Measurements from ENCODE around the gene IRF5. TPM values are rescaled to one million over a fixed set of nuclear protein-coding genes. Genes with fewer than 3 reads are reported as not detected.

The IRF5 gene
- total RNA-seq, 2 experiments from 2014 or later = 6.5 to 7.7 TPM

- ChIA-PET CTCF (interaction anchor here (0.7 kb wide), 1 partner anchor 14 kb away, joined by 3 read pairs; no protein-coding TSS in a partner anchor), POLR2A (interaction anchor here (1.2 kb wide), 1 partner anchor 12 kb away, joined by 4 read pairs; no protein-coding TSS in a partner anchor)
- Mint-ChIP-seq H3K4me1 (ENCODE audit: low read depth) (peaks cover 13% of the 10 kb centered on the region), H3K9me3 (no peaks in the 10 kb centered on the region), H3K27me3 (peaks cover 7% of the 10 kb centered on the region), H3K4me3 (no peak overlapping the region), H3K27ac (no peak overlapping the region), H3K36me3 (ENCODE audit: low read depth) (no peaks in the 10 kb centered on the region)
- no peak for ATAC-seq
- DNase-seq = no peak
- TF ChIP-seq CTCF (IDR thresholded peaks at IDR 0.05) = no peak
- intact Hi-C loops (cut with micrococcal nuclease) = no loop called here
Observed at GRCh38 chr7:128944487-128945236, 6.9 kb downstream of the IRF5 start.

DNA sequence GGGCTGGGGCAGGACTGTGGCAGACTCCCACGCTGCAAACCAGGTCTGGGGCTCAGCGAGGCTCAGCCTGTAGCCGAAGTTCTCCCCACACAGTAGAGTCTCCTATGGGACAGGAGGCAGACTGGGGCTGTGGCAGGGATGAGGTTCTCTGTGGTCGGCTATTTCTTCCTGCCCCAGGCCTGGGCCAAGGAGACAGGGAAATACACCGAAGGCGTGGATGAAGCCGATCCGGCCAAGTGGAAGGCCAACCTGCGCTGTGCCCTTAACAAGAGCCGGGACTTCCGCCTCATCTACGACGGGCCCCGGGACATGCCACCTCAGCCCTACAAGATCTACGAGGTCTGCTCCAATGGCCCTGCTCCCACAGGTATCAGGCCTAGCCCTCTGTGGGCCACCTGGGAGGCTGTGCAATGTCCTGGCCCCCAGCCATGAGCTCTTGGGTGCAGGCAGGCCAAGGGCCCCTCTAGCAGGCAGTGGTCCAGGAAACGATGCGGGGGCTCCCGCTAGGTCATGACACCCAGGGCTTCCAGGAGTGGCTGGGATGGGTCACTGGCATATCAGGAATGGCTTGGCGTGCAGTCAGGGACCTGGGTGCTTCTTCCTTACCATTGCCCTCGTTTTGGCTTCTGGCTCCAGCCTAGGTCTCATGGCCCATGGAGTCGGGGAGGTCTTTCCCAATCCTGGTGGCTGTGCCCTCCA lies 8.1 kb downstream of the IRF5 start:
- ATAC-seq = no peak
- TF ChIP-seq CTCF (IDR thresholded peaks at IDR 0.05) = no peak
- Mint-ChIP-seq H3K27ac (no peak overlapping the region), H3K36me3 (ENCODE audit: low read depth) (no peaks in the 10 kb centered on the region), H3K27me3 (peaks cover 7% of the 10 kb centered on the region), H3K4me3 (no peak overlapping the region), H3K9me3 (no peaks in the 10 kb centered on the region), H3K4me1 (ENCODE audit: low read depth) (peaks cover 7% of the 10 kb centered on the region)
- no peak for DNase-seq
- POLR2A ChIA-PET = no interaction called here
- CTCF ChIA-PET = interaction anchor here (0.6 kb wide), 1 partner anchor 13 kb away, joined by 3 read pairs; no protein-coding TSS in a partner anchor
- intact Hi-C loops (cut with micrococcal nuclease) = no loop called here

DNA sequence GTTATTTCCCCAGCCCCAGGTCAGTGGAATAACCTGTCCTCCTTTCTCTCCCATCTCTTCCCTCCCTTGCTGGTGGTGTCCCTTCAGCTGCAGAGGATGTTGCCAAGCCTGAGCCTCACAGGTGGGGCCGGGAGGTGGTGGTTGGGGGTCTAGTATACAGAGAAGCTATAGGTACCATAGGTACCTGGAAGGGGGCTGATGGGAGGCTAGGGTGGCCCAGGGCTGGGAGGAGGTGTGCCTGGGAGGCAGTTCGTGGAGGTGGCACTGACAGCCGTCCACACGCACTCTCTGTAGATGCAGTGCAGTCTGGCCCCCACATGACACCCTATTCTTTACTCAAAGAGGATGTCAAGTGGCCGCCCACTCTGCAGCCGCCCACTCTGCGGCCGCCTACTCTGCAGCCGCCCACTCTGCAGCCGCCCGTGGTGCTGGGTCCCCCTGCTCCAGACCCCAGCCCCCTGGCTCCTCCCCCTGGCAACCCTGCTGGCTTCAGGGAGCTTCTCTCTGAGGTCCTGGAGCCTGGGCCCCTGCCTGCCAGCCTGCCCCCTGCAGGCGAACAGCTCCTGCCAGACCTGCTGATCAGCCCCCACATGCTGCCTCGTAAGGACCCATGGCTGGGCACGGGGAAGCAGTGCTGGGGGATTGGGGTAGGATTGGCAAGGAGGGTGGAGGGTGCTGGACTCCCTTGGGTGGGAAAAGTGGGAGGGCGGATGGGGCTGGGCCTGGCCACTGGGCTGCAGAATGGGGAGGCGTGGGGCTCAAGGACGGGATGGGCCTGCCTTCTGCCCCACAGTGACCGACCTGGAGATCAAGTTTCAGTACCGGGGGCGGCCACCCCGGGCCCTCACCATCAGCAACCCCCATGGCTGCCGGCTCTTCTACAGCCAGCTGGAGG lies 9.5 kb downstream of the IRF5 start:
- ATAC-seq = no peak
- Mint-ChIP-seq H3K9me3 (no peaks in the 10 kb centered on the region), H3K27ac (no peak overlapping the region), H3K36me3 (ENCODE audit: low read depth) (no peaks in the 10 kb centered on the region), H3K27me3 (peaks cover 1% of the 10 kb centered on the region), H3K4me1 (ENCODE audit: low read depth) (no peaks in the 10 kb centered on the region), H3K4me3 (no peak overlapping the region)
- DNase-seq = peak; percentile 27
- peak; percentile 37 for TF ChIP-seq CTCF (IDR thresholded peaks at IDR 0.05)
- CTCF ChIA-PET = interaction anchor here (0.6 to 1.9 kb wide), 13 partner anchors 10 to 170 kb away, joined by 3 to 9 read pairs (median 3); partner anchors contain the start of gene IRF5
- POLR2A ChIA-PET = interaction anchor here (0.6 to 1.5 kb wide), 3 partner anchors 10 to 21 kb away, joined by 3 to 6 read pairs (median 3); no protein-coding TSS in a partner anchor
- intact Hi-C loops (cut with micrococcal nuclease) = no loop called here

GRCh38 chr7:128947854-128948253 lies 10.1 kb downstream of the IRF5 start:
- ATAC-seq (no peak), DNase-seq (no peak)
- no peaks in the 10 kb centered on the region for H3K4me1 Mint-ChIP-seq (ENCODE audit: low read depth)
- no peak overlapping the region for H3K4me3 Mint-ChIP-seq
- H3K9me3 Mint-ChIP-seq = no peaks in the 10 kb centered on the region
- intact Hi-C loops (cut with micrococcal nuclease) = no loop called here
- H3K27ac Mint-ChIP-seq = no peak overlapping the region
- TF ChIP-seq CTCF (IDR thresholded peaks at IDR 0.05) = no peak
- H3K27me3 Mint-ChIP-seq = peaks cover 1% of the 10 kb centered on the region
- no peaks in the 10 kb centered on the region for H3K36me3 Mint-ChIP-seq (ENCODE audit: low read depth)
- CTCF ChIA-PET = interaction anchor here (0.6 to 1.9 kb wide), 11 partner anchors 9 to 169 kb away, joined by 3 to 9 read pairs (median 3); partner anchors contain the start of gene IRF5
- POLR2A ChIA-PET = interaction anchor here (0.6 to 1.5 kb wide), 2 partner anchors 9 to 21 kb away, joined by 3 to 6 read pairs; no protein-coding TSS in a partner anchor
